Activated CD8-positive, alpha-beta T cell treated with anti-CD3 and anti-CD28 coated beads for 36 hours (primary cell): ENCODE measurements around the gene GRID2. TPM values are rescaled to one million over a fixed set of nuclear protein-coding genes. Genes with fewer than 3 reads are reported as not detected.

Source experiments
- ATAC-seq: fragments of 200-7000 bp; cut with Tn5 transposase; one replicate; pipeline ENCODE4 v1.10.0; 2021; ENCODE audit warnings: mild to moderate bottlenecking, moderate library complexity
- CTCF ChIA-PET: fragments of 350-600 bp; sonication (Branson Sonifier 250); formaldehyde crosslinking; loops from one replicate; lab custom pipeline; 2021; ENCODE audit warnings: antibody characterized with exemption; lab: Charles Lee
- POLR2A ChIA-PET: fragments of 350-600 bp; sonication (Branson Sonifier 250); formaldehyde crosslinking; loops from one replicate; lab custom pipeline; 2021; ENCODE audit warnings: antibody characterized with exemption; lab: Charles Lee
- DNase-seq: peaks from one replicate; pipeline ENCODE4 v3.0.0-alpha.2; 2020
- H3K27ac Mint-ChIP-seq: one replicate; pipeline ENCODE4 v1.8.0; 2021; ENCODE audit warnings: mild to moderate bottlenecking, mixed read lengths
- H3K27me3 Mint-ChIP-seq: one replicate; pipeline ENCODE4 v1.8.0; 2021; ENCODE audit warnings: mixed read lengths
- H3K36me3 Mint-ChIP-seq: one replicate; pipeline ENCODE4 v1.8.0; 2021; ENCODE audit warnings: low read depth, mixed read lengths
- H3K4me1 Mint-ChIP-seq: one replicate; pipeline ENCODE4 v1.8.0; 2021; ENCODE audit warnings: low read depth, mixed read lengths
- H3K4me3 Mint-ChIP-seq: one replicate; pipeline ENCODE4 v1.8.0; 2021; ENCODE audit warnings: mild to moderate bottlenecking, moderate library complexity, mixed read lengths
- H3K9me3 Mint-ChIP-seq: one replicate; pipeline ENCODE4 v1.8.0; 2021; ENCODE audit warnings: mixed read lengths
- intact Hi-C: fragments of 100-400 bp; cut with micrococcal nuclease; formaldehyde crosslinking; loops from one replicate; pipeline ENCODE4 v1.10.0; 2022
- total RNA-seq, 2 experiments: library from RNA; stranded (reverse); gene quantifications; one replicate each; pipeline ENCODE4 v1.2.3, GENCODE V29; 2021
- TF ChIP-seq, protein P1 (sequence below): fragments of 200-600 bp; IDR thresholded peaks from one replicate; pipeline ENCODE4 v1.8.0; 2022; ENCODE audit warnings: antibody characterized with exemption, mild to moderate bottlenecking

The GRID2 gene
- total RNA-seq, 2 experiments from 2014 or later: not detected

GRCh38 chr4:92516450-92516849, 212.7 kb downstream of the GRID2 start:
- no peak for DNase-seq
- H3K27me3 Mint-ChIP-seq: no peaks in the 10 kb centered on the region
- no peak overlapping the region for H3K4me3 Mint-ChIP-seq
- no peaks in the 10 kb centered on the region for H3K4me1 Mint-ChIP-seq
- ChIA-PET POLR2A (no interaction called here), CTCF (no interaction called here)
- intact Hi-C loops: no loop called here
- H3K9me3 Mint-ChIP-seq: peaks cover 5% of the 10 kb centered on the region
- TF ChIP-seq, protein P1, sequence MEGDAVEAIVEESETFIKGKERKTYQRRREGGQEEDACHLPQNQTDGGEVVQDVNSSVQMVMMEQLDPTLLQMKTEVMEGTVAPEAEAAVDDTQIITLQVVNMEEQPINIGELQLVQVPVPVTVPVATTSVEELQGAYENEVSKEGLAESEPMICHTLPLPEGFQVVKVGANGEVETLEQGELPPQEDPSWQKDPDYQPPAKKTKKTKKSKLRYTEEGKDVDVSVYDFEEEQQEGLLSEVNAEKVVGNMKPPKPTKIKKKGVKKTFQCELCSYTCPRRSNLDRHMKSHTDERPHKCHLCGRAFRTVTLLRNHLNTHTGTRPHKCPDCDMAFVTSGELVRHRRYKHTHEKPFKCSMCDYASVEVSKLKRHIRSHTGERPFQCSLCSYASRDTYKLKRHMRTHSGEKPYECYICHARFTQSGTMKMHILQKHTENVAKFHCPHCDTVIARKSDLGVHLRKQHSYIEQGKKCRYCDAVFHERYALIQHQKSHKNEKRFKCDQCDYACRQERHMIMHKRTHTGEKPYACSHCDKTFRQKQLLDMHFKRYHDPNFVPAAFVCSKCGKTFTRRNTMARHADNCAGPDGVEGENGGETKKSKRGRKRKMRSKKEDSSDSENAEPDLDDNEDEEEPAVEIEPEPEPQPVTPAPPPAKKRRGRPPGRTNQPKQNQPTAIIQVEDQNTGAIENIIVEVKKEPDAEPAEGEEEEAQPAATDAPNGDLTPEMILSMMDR: no peak
- no peak for ATAC-seq
- H3K36me3 Mint-ChIP-seq: no peaks in the 10 kb centered on the region
- H3K27ac Mint-ChIP-seq: no peak overlapping the region

GRCh38 chr4:92519727-92520126, 216.0 kb downstream of the GRID2 start:
- intact Hi-C loops: no loop called here
- H3K27me3 Mint-ChIP-seq: no peaks in the 10 kb centered on the region
- H3K4me1 Mint-ChIP-seq: no peaks in the 10 kb centered on the region
- TF ChIP-seq, protein P1: no peak
- no peak overlapping the region for H3K27ac Mint-ChIP-seq
- CTCF ChIA-PET: no interaction called here
- H3K9me3 Mint-ChIP-seq: peaks cover 5% of the 10 kb centered on the region
- DNase-seq: no peak
- H3K4me3 Mint-ChIP-seq: no peak overlapping the region
- POLR2A ChIA-PET: no interaction called here
- H3K36me3 Mint-ChIP-seq: no peaks in the 10 kb centered on the region
- no peak for ATAC-seq

DNA sequence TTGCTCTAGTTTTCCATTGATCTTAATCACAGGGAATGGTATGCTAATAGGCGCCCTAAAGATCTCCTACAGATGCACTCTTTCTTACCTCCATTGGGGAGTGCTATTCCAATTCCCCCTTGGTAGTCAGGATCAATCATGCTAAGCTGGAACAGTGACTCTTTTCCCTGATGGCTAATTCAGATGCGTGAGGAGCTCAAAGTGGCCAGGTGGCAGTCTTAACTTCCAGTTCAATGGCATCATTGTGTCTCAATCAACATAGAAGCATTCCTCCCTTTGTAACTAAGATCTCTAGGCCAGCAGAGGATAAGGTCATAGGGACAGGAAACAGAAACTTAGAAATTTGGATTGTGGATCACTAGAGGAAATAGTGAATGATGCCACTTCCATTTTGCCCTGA, 216.8 kb downstream of the GRID2 start:
- Mint-ChIP-seq H3K9me3 (peaks cover 5% of the 10 kb centered on the region), H3K4me1 (no peaks in the 10 kb centered on the region), H3K4me3 (no peak overlapping the region), H3K36me3 (no peaks in the 10 kb centered on the region), H3K27ac (no peak overlapping the region), H3K27me3 (no peaks in the 10 kb centered on the region)
- CTCF ChIA-PET: no interaction called here
- intact Hi-C loops: no loop called here
- ATAC-seq (no peak), DNase-seq (no peak)
- POLR2A ChIA-PET: no interaction called here
- TF ChIP-seq, protein P1: no peak

DNA sequence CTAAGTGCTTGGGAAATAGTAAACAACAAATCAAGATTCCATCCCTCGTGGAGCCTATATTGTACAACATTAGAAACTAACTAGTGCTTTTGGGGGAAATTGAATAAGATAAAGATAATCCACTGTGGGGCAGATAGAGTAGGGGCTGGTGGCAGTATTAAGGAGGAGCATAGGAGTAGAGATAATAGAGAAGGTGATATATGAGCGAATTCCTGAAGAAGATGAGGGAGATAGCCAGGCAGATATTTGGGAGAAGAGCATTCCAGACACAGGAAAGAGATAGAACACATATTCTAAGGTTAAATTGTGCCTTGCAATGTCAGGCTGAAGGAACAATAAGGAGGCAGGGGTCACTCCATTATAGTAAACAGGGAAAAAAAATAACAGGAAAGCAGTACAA, 218.2 kb downstream of the GRID2 start:
- H3K4me3 Mint-ChIP-seq: no peak overlapping the region
- H3K9me3 Mint-ChIP-seq: peaks cover under 1% of the 10 kb centered on the region
- ChIA-PET CTCF (no interaction called here), POLR2A (no interaction called here)
- ATAC-seq (no peak), DNase-seq (no peak)
- H3K4me1 Mint-ChIP-seq: no peaks in the 10 kb centered on the region
- TF ChIP-seq, protein P1: no peak
- H3K27me3 Mint-ChIP-seq: no peaks in the 10 kb centered on the region
- no peak overlapping the region for H3K27ac Mint-ChIP-seq
- no peaks in the 10 kb centered on the region for H3K36me3 Mint-ChIP-seq
- intact Hi-C loops: no loop called here

GRCh38 chr4:92522356-92522755, 218.6 kb downstream of the GRID2 start:
- Mint-ChIP-seq H3K27me3 (no peaks in the 10 kb centered on the region), H3K27ac (no peak overlapping the region), H3K4me1 (no peaks in the 10 kb centered on the region), H3K36me3 (no peaks in the 10 kb centered on the region), H3K4me3 (no peak overlapping the region), H3K9me3 (no peaks in the 10 kb centered on the region)
- TF ChIP-seq, protein P1: no peak
- intact Hi-C loops: no loop called here
- ATAC-seq (no peak), DNase-seq (no peak)
- CTCF ChIA-PET: no interaction called here
- POLR2A ChIA-PET: no interaction called here
